ENCODE measurements around the gene MRM1.

Gene MRM1

DNA sequence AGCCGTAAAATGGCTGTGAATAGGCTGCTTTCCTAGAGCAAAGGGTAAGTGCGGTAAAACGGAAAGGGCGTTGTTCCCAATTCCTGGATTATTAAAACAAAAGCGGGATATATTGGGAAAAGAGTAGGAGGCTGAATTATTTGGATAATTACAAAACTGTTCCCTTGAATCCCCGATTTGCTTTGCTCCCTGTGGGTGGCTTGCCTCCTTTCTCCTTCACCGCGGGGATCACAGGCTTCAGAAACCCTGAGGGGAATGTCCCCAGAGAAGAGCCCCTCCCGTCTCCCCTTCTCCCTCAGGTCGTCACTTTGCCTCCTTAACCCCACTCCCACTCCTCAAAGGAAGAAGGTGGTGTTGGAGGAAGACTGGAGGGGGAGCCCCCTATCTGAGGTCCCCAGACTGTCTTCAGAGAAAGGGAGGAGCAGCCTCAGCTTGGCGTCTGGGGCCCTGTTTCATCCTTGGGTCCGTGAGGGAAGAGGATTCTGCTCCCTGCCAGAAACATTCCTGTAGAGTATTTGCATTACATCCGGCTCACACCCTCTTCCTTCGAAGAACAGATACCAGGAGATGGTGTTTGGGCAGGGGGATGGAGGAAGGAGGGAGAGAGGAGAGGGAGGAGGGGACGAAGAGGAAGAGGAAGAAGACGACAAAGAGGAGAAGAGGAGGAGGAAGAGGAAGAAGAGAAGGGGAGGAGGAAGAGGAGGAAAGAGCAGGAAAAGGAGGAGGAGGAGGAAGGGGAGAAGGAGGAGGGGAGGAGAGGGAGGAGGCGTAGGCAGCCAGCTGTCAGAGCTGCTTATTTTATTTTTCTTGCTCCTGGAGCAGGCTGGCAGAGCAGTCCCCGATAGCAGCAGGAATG lies 31.8 kb downstream of the MRM1 start:
- no peak for DNase-seq

DNA sequence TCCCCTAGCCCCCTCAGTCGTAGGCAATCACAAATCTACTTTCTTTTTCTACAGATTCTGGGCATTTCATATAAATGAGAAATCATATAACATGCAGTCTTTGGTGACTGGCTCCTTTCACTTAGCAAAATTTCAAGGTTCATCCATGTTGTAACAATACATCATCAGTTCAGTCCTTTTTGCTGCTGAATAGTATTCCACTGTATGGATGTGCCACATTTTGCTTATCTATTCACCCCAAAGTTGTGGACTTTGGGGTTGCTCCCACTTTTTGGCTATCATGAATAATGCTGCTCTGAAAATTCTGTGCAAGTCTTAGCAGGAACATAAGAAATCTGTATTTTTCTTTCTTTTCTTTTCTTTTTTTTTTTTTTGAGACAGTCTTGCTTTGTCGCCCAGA lies 39.0 kb downstream of the MRM1 start:
- no peak for DNase-seq

DNA sequence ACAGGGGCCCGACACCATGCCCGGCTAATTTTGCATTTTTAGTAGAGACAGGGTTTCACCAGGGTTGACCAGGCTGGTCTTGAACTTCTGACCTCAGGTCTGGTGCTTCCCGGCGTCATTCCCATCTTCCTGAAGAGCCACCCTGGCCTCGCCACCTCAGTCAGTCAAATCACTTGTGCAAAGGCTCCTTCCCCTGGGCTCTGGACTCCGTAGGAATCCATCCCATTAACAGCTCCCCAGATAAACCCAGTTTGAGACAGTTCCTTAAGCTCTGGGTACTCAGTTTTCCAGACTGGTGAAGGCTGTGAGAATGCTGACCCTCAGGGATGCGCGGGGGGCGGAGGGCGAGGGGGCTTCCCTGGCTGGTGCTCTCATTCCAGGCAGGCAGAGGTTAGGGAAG lies 39.5 kb downstream of the MRM1 start:
- no peak for DNase-seq

DNA sequence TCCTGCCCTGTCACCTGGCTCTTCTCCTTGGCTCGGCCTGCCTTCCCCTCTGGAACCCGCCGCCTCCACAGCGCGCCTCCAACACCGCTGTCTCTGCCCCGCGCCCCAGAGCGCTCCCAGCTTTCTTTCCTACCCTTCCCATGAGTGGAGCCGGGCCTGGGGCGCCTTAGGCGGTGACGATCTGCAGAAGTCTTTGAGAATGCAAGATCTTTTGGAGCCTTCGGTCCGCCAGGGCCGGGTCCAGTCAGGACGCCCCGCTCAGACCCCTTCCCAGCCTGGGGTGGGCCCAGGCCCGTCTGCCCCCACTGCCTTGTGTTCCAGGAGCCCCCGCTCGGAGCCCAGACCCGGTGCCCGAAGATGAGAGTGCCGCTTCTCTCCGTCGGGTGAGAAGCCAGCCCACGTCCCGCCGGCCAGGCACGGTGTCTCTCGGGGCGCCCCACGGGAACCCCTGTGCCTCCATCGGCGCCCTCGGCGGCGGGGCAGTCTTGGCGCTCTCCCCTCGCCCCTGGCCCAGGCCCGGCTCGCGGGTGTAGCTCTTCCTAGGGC lies 40.0 kb downstream of the MRM1 start:
- DNase-seq: no peak

DNA sequence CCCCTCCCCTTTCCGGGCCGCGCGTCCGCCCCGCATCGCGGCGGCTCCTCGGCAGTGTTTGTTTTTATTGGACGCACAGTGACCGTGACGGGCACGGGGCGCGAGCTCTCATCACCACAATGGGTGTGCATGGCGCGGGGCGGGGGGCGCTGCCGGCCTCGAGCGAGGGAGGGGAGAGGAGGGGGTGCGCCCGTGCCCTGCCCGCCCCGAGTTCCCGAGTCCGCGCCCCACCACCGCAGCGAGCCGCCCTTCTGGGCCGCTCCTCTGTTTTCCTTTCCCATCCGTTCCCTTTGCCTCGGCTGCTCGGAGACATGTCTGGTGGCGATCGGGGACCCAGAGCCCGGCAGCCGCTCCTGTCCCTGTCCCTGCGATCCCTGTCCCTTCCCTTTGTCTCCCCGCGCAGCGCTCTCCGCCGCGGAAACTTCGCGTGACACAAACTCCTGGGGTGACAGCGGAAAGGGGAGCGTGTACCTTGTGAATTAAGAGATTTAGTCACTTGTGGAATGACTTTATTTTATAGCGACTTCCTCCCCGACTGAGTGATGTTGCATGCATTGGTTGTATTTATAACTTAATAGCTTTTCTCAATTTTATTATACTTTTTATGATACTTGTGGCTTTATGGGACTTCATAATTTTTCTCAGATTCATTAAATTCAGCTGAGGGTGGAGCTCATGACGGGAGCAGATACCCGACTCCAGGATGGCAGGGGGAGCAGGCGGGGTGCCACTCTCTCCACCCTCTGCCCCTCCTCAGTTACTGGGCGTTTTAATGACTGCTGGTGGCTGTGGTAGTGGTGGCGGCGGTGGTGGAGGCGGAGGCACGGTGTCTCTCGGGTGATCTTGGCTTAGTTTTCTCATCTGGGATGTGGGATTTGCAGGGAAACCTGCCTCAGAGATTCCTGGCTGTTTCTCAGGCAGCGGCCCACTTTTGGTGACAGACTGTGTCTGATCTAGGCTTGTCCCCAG lies 40.8 kb downstream of the MRM1 start:
- DNase-seq: no peak

DNA sequence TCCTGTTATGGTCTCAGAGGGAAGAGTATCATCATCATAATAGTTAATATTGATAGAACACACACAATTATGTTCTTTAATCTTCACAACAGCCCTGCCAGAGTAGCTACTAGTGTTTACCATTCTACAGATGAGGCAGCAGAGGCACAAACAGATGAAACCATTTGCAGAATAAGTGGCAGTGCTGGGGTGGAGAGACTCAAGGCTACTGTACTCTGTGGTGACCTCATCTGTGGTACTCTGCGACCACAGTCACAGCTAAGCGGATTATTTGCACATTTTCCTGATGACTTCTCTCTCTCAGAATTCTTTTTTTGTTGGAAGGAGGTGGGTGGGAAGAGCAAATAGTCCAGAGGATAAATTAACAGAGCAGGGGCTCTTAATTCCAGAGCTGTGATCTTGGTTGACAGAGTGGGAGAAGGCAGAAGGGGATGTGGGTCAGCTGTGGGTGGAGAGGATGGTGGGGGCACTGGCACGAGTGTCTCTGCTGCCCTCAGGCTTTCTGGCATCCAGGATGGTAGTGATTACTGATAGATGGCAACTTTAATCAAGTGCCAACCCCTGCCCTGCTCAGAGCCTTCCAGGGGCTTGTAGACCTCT lies 41.8 kb downstream of the MRM1 start:
- DNase-seq: no peak

DNA sequence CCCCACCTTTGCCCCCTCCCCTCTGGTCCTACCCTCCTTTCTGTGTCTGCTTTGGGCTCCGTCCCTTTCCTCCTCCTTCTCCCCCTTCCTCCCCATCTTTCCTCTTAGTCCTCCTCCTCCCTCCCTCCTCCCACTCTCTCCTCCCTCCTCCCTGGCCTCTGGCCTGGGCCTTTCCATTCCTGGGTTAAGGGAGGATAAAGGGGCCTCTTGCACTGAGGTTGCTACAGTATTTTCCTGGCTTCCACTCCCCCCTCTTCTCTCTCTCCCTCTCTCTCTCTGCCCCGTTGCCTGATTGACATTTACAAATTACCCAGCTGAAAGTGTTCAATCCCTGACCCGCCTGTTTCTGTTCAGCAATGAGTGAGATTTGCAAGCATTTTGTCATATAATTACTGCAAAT lies 44.0 kb downstream of the MRM1 start:
- DNase-seq: no peak

DNA sequence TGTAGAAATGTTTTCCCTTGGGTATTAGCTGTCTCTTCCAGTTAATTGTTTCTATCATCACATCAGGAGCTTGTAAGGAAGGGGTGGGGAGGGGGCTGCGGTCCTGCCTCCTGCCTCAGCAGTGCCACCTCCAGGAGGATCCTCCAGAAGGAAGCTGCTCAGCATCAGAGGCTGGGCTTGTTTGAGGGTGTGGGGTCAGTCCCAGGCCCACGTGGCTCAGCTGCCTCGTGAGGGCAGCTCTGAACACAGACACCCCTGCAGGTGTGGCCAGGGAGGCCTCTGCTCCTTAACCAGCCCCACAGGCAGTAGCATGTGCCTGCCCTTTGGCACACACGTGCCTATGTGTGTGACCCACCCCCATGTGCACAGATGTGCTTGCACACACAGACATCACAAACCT lies 46.3 kb downstream of the MRM1 start:
- no peak for DNase-seq

DNA sequence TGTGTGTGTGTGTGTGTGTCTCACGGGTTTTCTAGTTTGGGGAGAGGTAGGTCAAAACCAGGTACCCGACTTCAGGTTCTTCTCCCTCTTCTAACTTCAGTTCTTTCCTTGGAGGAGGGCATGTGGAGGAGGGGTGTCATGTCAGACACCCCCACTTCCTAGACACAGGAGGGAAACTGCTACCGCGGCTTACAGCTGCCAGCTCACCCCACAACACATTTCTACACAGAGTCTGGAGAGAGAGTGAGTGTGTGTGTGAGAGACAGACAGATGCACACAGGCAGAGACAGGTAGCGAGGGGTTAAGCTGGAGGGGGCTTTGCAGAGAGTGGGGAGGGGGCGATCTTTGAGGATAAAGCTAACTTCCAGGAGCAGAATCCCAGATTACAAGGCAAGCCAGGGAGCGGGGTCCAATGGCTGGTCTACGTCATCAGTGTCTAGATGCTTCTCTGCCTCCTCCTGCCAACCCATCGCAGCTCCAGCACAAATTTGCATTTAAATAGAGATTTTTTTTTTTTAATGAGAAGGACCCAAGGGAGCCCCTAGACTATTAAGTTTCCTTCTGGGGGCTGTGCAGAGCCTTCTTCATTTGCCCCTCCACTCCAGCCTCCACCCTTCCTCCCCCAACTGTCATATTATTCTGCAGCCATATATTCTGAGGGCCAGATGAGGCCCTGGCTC lies 48.9 kb downstream of the MRM1 start:
- DNase-seq: no peak

DNA sequence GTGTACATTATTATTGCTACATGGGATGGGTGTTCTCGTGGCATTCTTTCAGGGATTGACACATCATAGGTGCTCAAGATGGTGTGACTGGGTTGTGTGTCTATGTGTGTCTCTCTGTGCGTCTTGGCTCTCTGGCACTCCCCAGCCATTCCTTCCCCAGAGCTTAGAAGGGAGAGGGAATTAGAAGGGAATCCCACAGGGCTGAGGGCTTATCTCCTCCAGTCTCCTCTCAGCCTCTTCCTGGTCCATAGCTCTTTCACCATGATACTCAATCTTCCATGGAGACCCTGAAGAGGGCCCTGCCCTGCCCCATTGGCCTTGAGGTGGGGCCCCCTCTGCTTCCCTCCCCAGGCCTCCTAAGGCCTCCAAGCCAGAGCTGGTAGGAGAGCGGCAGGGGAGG lies 52.0 kb downstream of the MRM1 start:
- DNase-seq: no peak

DNA sequence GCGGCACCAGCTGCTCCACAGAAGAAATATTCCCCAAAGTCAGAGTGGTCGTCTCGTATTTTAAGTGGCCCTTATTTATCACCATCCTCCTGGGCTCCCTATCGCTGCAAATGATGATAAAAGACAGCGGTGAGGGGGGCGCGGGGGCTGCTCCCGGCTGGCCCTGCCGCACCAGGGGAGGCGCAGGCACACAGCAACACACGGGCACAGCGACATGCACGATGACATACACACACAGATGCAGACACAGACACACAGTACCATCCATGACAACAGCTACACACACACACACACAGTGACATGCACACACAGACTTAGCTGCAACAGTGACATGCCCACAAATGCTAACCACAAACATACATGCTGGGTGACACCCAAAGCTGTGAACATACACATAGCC lies 52.5 kb downstream of the MRM1 start:
- DNase-seq: no peak

DNA sequence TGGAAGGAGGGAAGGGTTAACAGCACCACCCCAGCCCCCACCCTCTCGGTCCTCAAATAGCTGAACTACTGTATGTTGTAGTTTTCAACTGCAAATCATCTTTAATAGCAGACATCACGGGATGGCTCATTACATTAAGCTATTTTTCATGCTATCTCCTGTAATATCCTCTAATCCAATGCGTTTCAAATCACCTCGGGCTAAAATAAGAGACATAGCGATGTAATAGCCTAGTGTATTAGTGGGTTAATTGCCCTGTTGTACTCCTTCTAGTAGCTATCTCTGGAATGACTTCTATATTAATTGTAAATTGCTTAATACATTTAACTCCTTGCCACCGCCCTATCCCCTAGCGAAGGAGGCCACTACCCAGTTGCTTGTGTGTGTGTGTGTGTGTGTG lies 54.3 kb downstream of the MRM1 start:
- no peak for DNase-seq

DNA sequence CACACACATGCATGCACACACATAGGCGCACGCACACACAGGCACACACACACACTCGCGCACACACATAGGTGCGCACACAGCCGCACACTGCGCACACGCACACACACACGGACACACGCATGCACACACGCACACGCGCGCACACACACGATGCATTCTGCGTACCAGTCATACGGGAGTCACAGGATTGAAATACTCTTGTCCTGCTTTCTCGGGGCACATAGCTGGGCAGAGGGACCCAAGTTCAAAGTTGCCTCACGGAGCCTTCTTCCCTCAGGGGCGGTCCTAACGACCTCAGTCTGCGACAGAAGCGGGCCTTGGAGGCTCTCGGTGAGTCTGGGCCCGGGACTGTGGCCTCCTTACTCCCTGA lies 56.0 kb downstream of the MRM1 start:
- no peak for DNase-seq

DNA sequence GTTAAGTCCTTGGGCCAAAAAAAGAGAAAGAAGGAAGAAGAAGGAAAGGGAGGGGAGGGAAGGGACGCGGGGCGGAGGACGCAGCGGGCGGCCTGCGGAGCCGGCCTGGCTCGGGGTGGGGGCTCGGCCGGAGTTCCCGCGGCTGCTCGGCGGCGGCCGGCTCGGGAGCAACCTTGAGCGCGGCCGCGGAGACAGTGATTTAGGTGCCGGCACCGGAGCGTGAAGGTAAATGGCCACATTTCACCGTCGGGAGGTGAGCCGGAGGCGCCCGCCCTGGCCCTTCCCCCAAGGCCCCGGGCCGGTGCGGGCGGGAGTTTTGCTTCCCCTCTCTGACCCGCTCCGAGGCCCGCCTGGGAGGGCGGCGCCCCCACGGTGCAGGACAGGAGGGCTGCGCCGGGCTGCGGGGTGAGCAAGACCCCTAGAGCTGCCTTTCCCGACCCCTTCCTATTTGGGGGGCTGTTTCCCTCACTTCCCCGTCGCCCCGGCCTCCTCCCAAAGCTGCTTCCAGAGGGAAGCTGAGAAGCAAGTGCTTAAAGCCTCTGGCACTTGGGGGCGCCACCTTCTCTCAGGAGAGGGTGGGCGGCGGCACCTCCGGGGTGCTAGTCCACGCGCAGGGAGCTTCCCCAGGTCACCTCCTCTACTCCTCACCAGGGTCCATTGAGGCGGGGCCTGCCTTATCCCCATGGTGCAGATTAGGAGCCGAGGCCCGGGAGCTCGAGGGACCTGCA lies 56.5 kb downstream of the MRM1 start:
- DNase-seq: no peak

All from NCI-H2081 treated with DMSO at 0.1 percent for 48 hours (cell line).